Neural progenitor cell (in vitro differentiated cells): ENCODE results near the gene FAM174C. TPM values are rescaled to one million over a fixed set of nuclear protein-coding genes. Genes with fewer than 3 reads are reported as not detected.

Experiments
- DNase-seq: peaks from one replicate; pipeline ENCODE4 v3.0.0-alpha.2; 2016; ENCODE audit warnings: low spot score
- H2AFZ ChIP-seq: fragments of 200-600 bp; sonication (generic); replicated peaks from 2 replicates; pipeline ENCODE4 v1.6.1; 2016; ENCODE audit warnings: antibody characterized with exemption
- H3F3A ChIP-seq: fragments of 200-600 bp; sonication (generic); 2 replicates; pipeline ENCODE4 v1.6.1; 2016; ENCODE audit warnings: antibody characterized with exemption, low read depth
- H3K27ac ChIP-seq: fragments of 200-600 bp; sonication (generic); 2 replicates; pipeline ENCODE4 v1.5.1; 2016; ENCODE audit warnings: mild to moderate bottlenecking
- H3K27me3 ChIP-seq: fragments of 200-600 bp; sonication (generic); 2 replicates; pipeline ENCODE4 v1.6.1; 2016; ENCODE audit warnings: mild to moderate bottlenecking, moderate library complexity
- H3K36me3 ChIP-seq: fragments of 200-600 bp; sonication (generic); 2 replicates; pipeline ENCODE4 v1.5.1; 2016
- H3K4me1 ChIP-seq: fragments of 200-600 bp; sonication (generic); 2 replicates; pipeline ENCODE4 v1.6.1; 2016; ENCODE audit warnings: mixed run types
- H3K4me2 ChIP-seq: fragments of 200-600 bp; sonication (generic); 2 replicates; pipeline ENCODE4 v1.6.1; 2016
- H3K4me3 ChIP-seq: fragments of 200-600 bp; sonication (generic); 2 replicates; pipeline ENCODE4 v1.5.1; 2016
- H3K79me2 ChIP-seq: fragments of 200-600 bp; sonication (generic); 2 replicates; pipeline ENCODE4 v1.6.1; 2016; ENCODE audit warnings: low read depth
- H3K9ac ChIP-seq: fragments of 200-600 bp; sonication (generic); 2 replicates; pipeline ENCODE4 v1.6.1; 2016
- H3K9me3 ChIP-seq: fragments of 200-600 bp; sonication (generic); 2 replicates; pipeline ENCODE4 v1.5.1; 2016; ENCODE audit warnings: low read depth
- H4K20me1 ChIP-seq: fragments of 200-600 bp; sonication (generic); 2 replicates; pipeline ENCODE4 v1.6.1; 2016; ENCODE audit warnings: low read depth
- H3K27ac Mint-ChIP-seq: 3 replicates; pipeline ENCODE4 v1.8.0; 2021; ENCODE audit warnings: mixed read lengths
- H3K27me3 Mint-ChIP-seq: 2 replicates; pipeline ENCODE4 v1.8.0; 2022; ENCODE audit warnings: low read depth, mild to moderate bottlenecking, inconsistent platforms, moderate library complexity, mixed read lengths; ENCODE audit not compliant: insufficient read depth
- H3K36me3 Mint-ChIP-seq: 3 replicates; pipeline ENCODE4 v1.8.0; 2021; ENCODE audit warnings: mixed read lengths
- H3K4me1 Mint-ChIP-seq: 3 replicates; pipeline ENCODE4 v1.8.0; 2021; ENCODE audit warnings: mixed read lengths
- H3K4me3 Mint-ChIP-seq: 3 replicates; pipeline ENCODE4 v1.8.0; 2021; ENCODE audit warnings: mild to moderate bottlenecking, moderate library complexity, mixed read lengths
- H3K9me3 Mint-ChIP-seq: 3 replicates; pipeline ENCODE4 v1.8.0; 2020; ENCODE audit warnings: mixed read lengths
- CTCF ChIP-seq: fragments of 200-600 bp; sonication (generic); IDR thresholded peaks from 2 replicates; pipeline ENCODE4 v1.5.1; 2017; ENCODE audit warnings: antibody characterized with exemption, mild to moderate bottlenecking
- EZH2 ChIP-seq: fragments of 200-600 bp; sonication (generic); IDR thresholded peaks from 2 replicates; pipeline ENCODE4 v1.6.1; 2017; ENCODE audit warnings: antibody characterized with exemption, mild to moderate bottlenecking, moderate library complexity
- EZH2phosphoT487 ChIP-seq: fragments of 200-600 bp; sonication (generic); IDR thresholded peaks from 2 replicates; pipeline ENCODE4 v1.6.1; 2017; ENCODE audit warnings: antibody characterized with exemption
- total RNA-seq: library from RNA; depleted of rRNA; stranded (reverse); fragments of >200 nt; gene quantifications from 2 replicates; pipeline ENCODE4 v1.2.3, GENCODE V29; 2015; ENCODE audit warnings: low replicate concordance

FAM174C gene
- total RNA-seq, 1 donor from 2014 or later: 4.8 TPM

GRCh38 chr19:1269065-1269477 is 6.3 kb upstream of the FAM174C start, which contains the start of gene CIRBP:
Gene CIRBP (plus strand): TSS chr19:1269332. CDS start chr19:1270934, 1,602 bp downstream.
- Histone ChIP-seq H3K9me3 (no peaks in the 10 kb centered on the region), H3K4me3 (peak within 1 kb of the TSS; percentile 74), H4K20me1 (peaks cover 50% of the 10 kb centered on the region), H3K4me2 (peak within 1 kb of the TSS; percentile 99), H3K27ac (peak within 1 kb of the TSS; percentile 98), H3K9ac (peak within 1 kb of the TSS; percentile 77), H2AFZ (no peak within 1 kb of the TSS), H3K79me2 (peaks cover 47% of the 10 kb centered on the region), H3K36me3 (peaks cover 5% of the 10 kb centered on the region), H3K4me1 (peaks cover 59% of the 10 kb centered on the region), H3K27me3 (peaks cover 14% of the 10 kb centered on the region), H3F3A (peaks cover 86% of the 10 kb centered on the region)
- peaks cover 74% of the 10 kb centered on the region for H3K4me1 Mint-ChIP-seq
- peak; percentile 100 for DNase-seq
- H3K36me3 Mint-ChIP-seq: peaks cover 27% of the 10 kb centered on the region
- no peaks in the 10 kb centered on the region for H3K9me3 Mint-ChIP-seq
- no peak for TF ChIP-seq EZH2phosphoT487
- no peak for TF ChIP-seq CTCF
- no peak for TF ChIP-seq EZH2
- H3K27ac Mint-ChIP-seq: peak within 1 kb of the TSS; percentile 70
- H3K4me3 Mint-ChIP-seq: peak within 1 kb of the TSS; percentile 90
- peaks cover 34% of the 10 kb centered on the region for H3K27me3 Mint-ChIP-seq

GRCh38 chr19:1269478-1270212 is 5.7 kb upstream of the FAM174C start:
- peaks cover 71% of the 10 kb centered on the region for H3K4me1 Mint-ChIP-seq
- peak overlapping the region; percentile 37 for H3K27ac Mint-ChIP-seq
- Histone ChIP-seq H3K4me3 (peak overlapping the region; percentile 74), H3K9ac (peak overlapping the region; percentile 77), H3K9me3 (no peaks in the 10 kb centered on the region), H3K27me3 (peaks cover 14% of the 10 kb centered on the region), H3K27ac (peak overlapping the region; percentile 98), H3K4me1 (peaks cover 62% of the 10 kb centered on the region), H3K4me2 (peak overlapping the region; percentile 99), H3K36me3 (peaks cover 5% of the 10 kb centered on the region), H3F3A (peaks cover 86% of the 10 kb centered on the region), H3K79me2 (peaks cover 47% of the 10 kb centered on the region), H4K20me1 (peaks cover 56% of the 10 kb centered on the region), H2AFZ (no peak overlapping the region)
- TF ChIP-seq EZH2 (no peak), EZH2phosphoT487 (no peak), CTCF (no peak)
- H3K9me3 Mint-ChIP-seq: no peaks in the 10 kb centered on the region
- peaks cover 27% of the 10 kb centered on the region for H3K36me3 Mint-ChIP-seq
- DNase-seq: peak; percentile 95
- H3K27me3 Mint-ChIP-seq: peaks cover 34% of the 10 kb centered on the region
- H3K4me3 Mint-ChIP-seq: peak overlapping the region; percentile 90

- TF ChIP-seq EZH2phosphoT487: no peak
- no peak for TF ChIP-seq EZH2
- TF ChIP-seq CTCF: no peak
- peak overlapping the region; percentile 77 for H3K9ac ChIP-seq
- H3K27me3 ChIP-seq: peaks cover 14% of the 10 kb centered on the region
- peak overlapping the region; percentile 90 for H3K4me3 Mint-ChIP-seq
- H3K36me3 ChIP-seq: peaks cover 5% of the 10 kb centered on the region
- H3F3A ChIP-seq: peaks cover 85% of the 10 kb centered on the region
- H3K4me3 ChIP-seq: peak overlapping the region; percentile 74
- H3K9me3 Mint-ChIP-seq: no peaks in the 10 kb centered on the region
- peaks cover 47% of the 10 kb centered on the region for H3K79me2 ChIP-seq
- DNase-seq: no peak
- H4K20me1 ChIP-seq: peaks cover 59% of the 10 kb centered on the region
- H3K4me2 ChIP-seq: peak overlapping the region; percentile 99
- H3K9me3 ChIP-seq: no peaks in the 10 kb centered on the region
- peaks cover 27% of the 10 kb centered on the region for H3K36me3 Mint-ChIP-seq
- H3K27me3 Mint-ChIP-seq: peaks cover 30% of the 10 kb centered on the region
- H3K27ac ChIP-seq: no peak overlapping the region
- H2AFZ ChIP-seq: no peak overlapping the region
- peak overlapping the region; percentile 37 for H3K27ac Mint-ChIP-seq
- H3K4me1 Mint-ChIP-seq: peaks cover 64% of the 10 kb centered on the region
- peaks cover 59% of the 10 kb centered on the region for H3K4me1 ChIP-seq
Measured at GRCh38 chr19:1270213-1270853, 5.0 kb upstream of the FAM174C start.
